NCI-H2107 treated with DMSO at 0.1 percent for 48 hours (cell line): ENCODE results near the gene HS3ST3A1.
"Not testable (repeated sequence)": the region's sequence is repeated elsewhere in the genome, so short reads cannot be mapped to it uniquely, and the experiment has no call there.

Experiments used
- DNase-seq: peaks from one replicate; lab custom pipeline; 2025; ENCODE audit not compliant: unreplicated experiment; lab: John Stamatoyannopoulos, UW

HS3ST3A1 gene

GRCh38 chr17:13576661-13577526, 24.8 kb downstream of the HS3ST3A1 start:
- no peak for DNase-seq

GRCh38 chr17:13575922-13576419, 25.8 kb downstream of the HS3ST3A1 start:
- no peak for DNase-seq

- no peak for DNase-seq
These were observed 26.3 kb downstream of the HS3ST3A1 start for GRCh38 chr17:13575466-13575865.

GRCh38 chr17:13572581-13572980, 29.1 kb downstream of the HS3ST3A1 start:
- no peak for DNase-seq

- no peak for DNase-seq
These were observed 32.2 kb downstream of the HS3ST3A1 start for GRCh38 chr17:13569398-13570123.

- DNase-seq = no peak
These were observed 32.9 kb downstream of the HS3ST3A1 start for GRCh38 chr17:13568582-13569397.

- no peak for DNase-seq
These were observed 37.9 kb downstream of the HS3ST3A1 start for GRCh38 chr17:13563866-13564265.

GRCh38 chr17:13562271-13562800, 39.4 kb downstream of the HS3ST3A1 start:
- no peak for DNase-seq

GRCh38 chr17:13561606-13562270, 40.0 kb downstream of the HS3ST3A1 start:
- DNase-seq = no peak

- DNase-seq = no peak
These were observed 40.8 kb downstream of the HS3ST3A1 start for GRCh38 chr17:13560935-13561334.

- no peak for DNase-seq
These were observed 43.1 kb downstream of the HS3ST3A1 start for GRCh38 chr17:13558588-13558987.

- no peak for DNase-seq
These were observed 44.7 kb downstream of the HS3ST3A1 start for GRCh38 chr17:13557077-13557476.

- DNase-seq = no peak
These were observed 47.5 kb downstream of the HS3ST3A1 start for GRCh38 chr17:13554231-13554630.

GRCh38 chr17:13550291-13550690, 51.4 kb downstream of the HS3ST3A1 start:
- DNase-seq = no peak

GRCh38 chr17:13548576-13548975, 53.2 kb downstream of the HS3ST3A1 start:
- DNase-seq = not testable (repeated sequence)

GRCh38 chr17:13546851-13547250, 54.9 kb downstream of the HS3ST3A1 start:
- no peak for DNase-seq

GRCh38 chr17:13545941-13546340, 55.8 kb downstream of the HS3ST3A1 start:
- no peak for DNase-seq

- no peak for DNase-seq
These were observed 57.0 kb downstream of the HS3ST3A1 start for GRCh38 chr17:13544765-13545164.

- no peak for DNase-seq
These were observed 57.4 kb downstream of the HS3ST3A1 start for GRCh38 chr17:13544292-13544691.

GRCh38 chr17:13542636-13543035, 59.1 kb downstream of the HS3ST3A1 start:
- no peak for DNase-seq
